OCI-LY7 (cell line): ENCODE measurements around the gene ANAPC10. TPM values are rescaled to one million over a fixed set of nuclear protein-coding genes. Genes with fewer than 3 reads are reported as not detected.

ENCODE experiments used
- BruUV-seq: library from RNA; stranded (reverse); fragments of 400-500 nt; replicated peaks from 2 replicates; lab custom pipeline; 2021; lab: Mats Ljungman, UMichigan
- CTCF ChIA-PET: fragments of 300-600 bp; sonication (Branson Sonifier 250); formaldehyde crosslinking; loops from one replicate; lab custom pipeline; 2022; ENCODE audit warnings: antibody characterized with exemption; ENCODE audit not compliant: unreplicated experiment; lab: Charles Lee
- POLR2A ChIA-PET: fragments of 300-600 bp; sonication (Branson Sonifier 250); formaldehyde crosslinking; loops from one replicate; lab custom pipeline; 2022; ENCODE audit warnings: antibody characterized with exemption; lab: Charles Lee
- DNase-seq: peaks from one replicate; pipeline ENCODE4 v3.0.0-alpha.2; 2015; ENCODE audit warnings: low spot score
- H2AFZ ChIP-seq: fragments of 200-600 bp; sonication (generic), shearing (Covaris generic); 2 replicates; pipeline ENCODE4 v1.6.1; 2014; ENCODE audit warnings: mild to moderate bottlenecking, antibody characterized with exemption, low read length, moderate library complexity
- H3K27ac ChIP-seq: fragments of 200-600 bp; sonication (generic); 2 replicates; pipeline ENCODE4 v1.5.1; 2014; ENCODE audit warnings: mixed run types, low read depth, mild to moderate bottlenecking, moderate library complexity, low read length, inconsistent platforms; ENCODE audit not compliant: poor library complexity, severe bottlenecking
- H3K36me3 ChIP-seq: fragments of 200-600 bp; sonication (generic); 2 replicates; pipeline ENCODE4 v1.6.1; 2014; ENCODE audit warnings: mild to moderate bottlenecking, antibody characterized with exemption, low read length, moderate library complexity, mixed read lengths; ENCODE audit not compliant: insufficient read depth
- H3K4me1 ChIP-seq: fragments of 200-600 bp; sonication (generic); 2 replicates; pipeline ENCODE4 v1.5.1; 2014; ENCODE audit warnings: mild to moderate bottlenecking, low read length; ENCODE audit not compliant: insufficient read depth, poor library complexity, severe bottlenecking
- H3K4me2 ChIP-seq: fragments of 200-600 bp; sonication (generic); 2 replicates; pipeline ENCODE4 v1.6.1; 2014; ENCODE audit warnings: mild to moderate bottlenecking, low read length
- H3K4me3 ChIP-seq: fragments of 200-600 bp; sonication (generic); 2 replicates; pipeline ENCODE4 v1.5.1; 2014; ENCODE audit warnings: mild to moderate bottlenecking, low read depth, low read length; ENCODE audit not compliant: poor library complexity, severe bottlenecking
- H3K79me2 ChIP-seq: fragments of 200-600 bp; sonication (generic); 2 replicates; pipeline ENCODE4 v1.6.1; 2016; ENCODE audit warnings: low read depth, mild to moderate bottlenecking, low read length, moderate library complexity, mixed read lengths; ENCODE audit not compliant: insufficient read depth
- H3K9me2 ChIP-seq: fragments of 200-600 bp; sonication (generic); 2 replicates; pipeline ENCODE4 v1.6.1; 2016; ENCODE audit warnings: mild to moderate bottlenecking, low read length, mixed read lengths; ENCODE audit not compliant: insufficient read depth
- H3K9me3 ChIP-seq: fragments of 200-600 bp; sonication (generic); 2 replicates; pipeline ENCODE4 v1.6.1; 2014; ENCODE audit warnings: mild to moderate bottlenecking, mixed run types, low read length, mixed read lengths
- H4K20me1 ChIP-seq: fragments of 200-600 bp; sonication (generic); 2 replicates; pipeline ENCODE4 v1.6.1; 2014; ENCODE audit warnings: mild to moderate bottlenecking, antibody characterized with exemption, low read length, moderate library complexity, mixed read lengths; ENCODE audit not compliant: insufficient read depth
- EZH2phosphoT487 ChIP-seq: fragments of 200-600 bp; sonication (generic); IDR thresholded peaks from 2 replicates; pipeline ENCODE4 v1.6.1; 2018; ENCODE audit warnings: low read depth, borderline replicate concordance, mild to moderate bottlenecking, mixed run types, antibody characterized with exemption, low read length, moderate library complexity, mixed read lengths
- intact Hi-C: fragments of 100-400 bp; cut with micrococcal nuclease; formaldehyde crosslinking; loops from one replicate; pipeline ENCODE4 v1.10.0; 2022; ENCODE audit not compliant: unreplicated experiment
- total RNA-seq, 2 experiments: library from RNA; depleted of rRNA in 1 of 2; stranded (reverse); fragments of >200 nt in 1 of 2; shearing (Covaris generic) in 1 of 2; gene quantifications; 2 replicates each; pipeline ENCODE4 v1.2.3, GENCODE V29; 2014 to 2022
- TF ChIP-seq, protein P1 (sequence below): fragments of 200-600 bp; sonication (generic); conservative IDR thresholded peaks from 2 replicates; pipeline ENCODE4 v1.5.1; 2014; ENCODE audit warnings: mild to moderate bottlenecking, antibody characterized with exemption, low read length, moderate library complexity, mixed read lengths

ANAPC10 gene
- total RNA-seq, 2 experiments from 2014 or later: 31.6 to 34.1 TPM

DNA sequence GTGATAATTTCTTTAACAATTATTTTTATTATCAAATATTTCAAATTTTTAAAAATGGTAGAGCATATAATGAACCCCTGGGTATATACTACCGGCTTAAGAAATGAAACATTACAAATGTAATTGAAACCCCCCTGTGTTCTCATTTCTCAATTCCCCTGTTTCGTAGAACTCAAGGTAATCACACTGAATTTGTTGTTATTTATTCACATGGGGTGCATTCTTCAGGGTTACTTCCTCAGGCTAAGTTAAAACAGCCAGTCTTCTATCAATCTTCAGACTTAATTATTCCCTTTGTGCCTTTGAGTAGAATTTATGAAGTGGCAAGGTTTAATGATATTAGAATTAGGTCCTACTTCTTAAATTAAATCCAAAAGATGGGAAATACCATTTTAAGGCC lies 128.2 kb downstream of the ANAPC10 start:
- Histone ChIP-seq H3K9me2 (no peaks in the 10 kb centered on the region), H4K20me1 (no peaks in the 10 kb centered on the region), H3K27ac (no peak overlapping the region), H2AFZ (no peak overlapping the region), H3K79me2 (no peaks in the 10 kb centered on the region), H3K4me3 (no peak overlapping the region), H3K36me3 (no peaks in the 10 kb centered on the region), H3K4me1 (no peaks in the 10 kb centered on the region), H3K4me2 (no peak overlapping the region), H3K9me3 (no peaks in the 10 kb centered on the region)
- DNase-seq: no peak
- intact Hi-C loops: no loop called here
- ChIA-PET CTCF (no interaction called here), POLR2A (no interaction called here)
- TF ChIP-seq, protein P1, sequence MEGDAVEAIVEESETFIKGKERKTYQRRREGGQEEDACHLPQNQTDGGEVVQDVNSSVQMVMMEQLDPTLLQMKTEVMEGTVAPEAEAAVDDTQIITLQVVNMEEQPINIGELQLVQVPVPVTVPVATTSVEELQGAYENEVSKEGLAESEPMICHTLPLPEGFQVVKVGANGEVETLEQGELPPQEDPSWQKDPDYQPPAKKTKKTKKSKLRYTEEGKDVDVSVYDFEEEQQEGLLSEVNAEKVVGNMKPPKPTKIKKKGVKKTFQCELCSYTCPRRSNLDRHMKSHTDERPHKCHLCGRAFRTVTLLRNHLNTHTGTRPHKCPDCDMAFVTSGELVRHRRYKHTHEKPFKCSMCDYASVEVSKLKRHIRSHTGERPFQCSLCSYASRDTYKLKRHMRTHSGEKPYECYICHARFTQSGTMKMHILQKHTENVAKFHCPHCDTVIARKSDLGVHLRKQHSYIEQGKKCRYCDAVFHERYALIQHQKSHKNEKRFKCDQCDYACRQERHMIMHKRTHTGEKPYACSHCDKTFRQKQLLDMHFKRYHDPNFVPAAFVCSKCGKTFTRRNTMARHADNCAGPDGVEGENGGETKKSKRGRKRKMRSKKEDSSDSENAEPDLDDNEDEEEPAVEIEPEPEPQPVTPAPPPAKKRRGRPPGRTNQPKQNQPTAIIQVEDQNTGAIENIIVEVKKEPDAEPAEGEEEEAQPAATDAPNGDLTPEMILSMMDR: no peak
- no peak for TF ChIP-seq EZH2phosphoT487
- no TSS peak for BruUV-seq

DNA sequence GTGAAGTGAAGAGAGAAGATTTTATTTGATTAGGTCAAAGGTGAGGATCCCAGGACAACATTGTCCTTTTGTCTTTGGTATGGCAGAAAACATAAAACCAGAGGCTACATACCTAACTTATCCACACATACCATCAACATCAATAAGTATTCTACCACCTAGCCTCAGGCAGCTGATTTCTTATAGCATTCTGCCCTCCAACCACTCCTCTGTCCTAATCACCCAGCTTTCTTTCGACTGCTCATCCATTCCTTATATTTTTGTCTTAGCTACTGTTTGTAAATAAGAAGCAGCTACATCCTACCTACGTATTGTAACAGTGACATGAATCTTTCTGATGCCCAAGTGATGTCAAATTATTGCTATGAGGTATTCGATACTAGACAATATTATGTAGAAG lies 129.4 kb downstream of the ANAPC10 start:
- no peak for DNase-seq
- Histone ChIP-seq H4K20me1 (no peaks in the 10 kb centered on the region), H2AFZ (no peak overlapping the region), H3K4me2 (no peak overlapping the region), H3K27ac (no peak overlapping the region), H3K9me3 (no peaks in the 10 kb centered on the region), H3K4me1 (no peaks in the 10 kb centered on the region), H3K4me3 (no peak overlapping the region), H3K9me2 (no peaks in the 10 kb centered on the region), H3K36me3 (no peaks in the 10 kb centered on the region), H3K79me2 (no peaks in the 10 kb centered on the region)
- TF ChIP-seq, protein P1: no peak
- no peak for TF ChIP-seq EZH2phosphoT487
- POLR2A ChIA-PET: no interaction called here
- BruUV-seq: no TSS peak
- CTCF ChIA-PET: no interaction called here
- intact Hi-C loops: no loop called here

DNA sequence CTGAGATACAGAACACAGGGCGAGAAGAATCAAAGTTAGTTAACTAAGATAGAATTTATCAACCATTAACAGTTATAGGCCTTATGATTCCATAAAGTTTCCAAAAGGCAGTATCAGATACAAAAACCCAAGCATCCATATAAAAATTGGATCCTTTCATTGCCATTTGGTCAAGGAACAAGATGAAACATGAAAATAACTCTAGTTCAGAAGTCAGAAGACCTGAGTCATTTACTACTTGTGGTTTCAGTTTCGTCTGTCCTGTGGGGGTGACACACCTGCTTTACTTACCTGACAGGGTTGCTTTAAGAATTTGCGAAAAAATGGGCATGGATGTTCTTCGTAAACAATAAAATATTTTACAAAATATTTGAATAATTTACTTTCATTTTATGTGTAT lies 130.8 kb downstream of the ANAPC10 start:
- H3K79me2 ChIP-seq: no peaks in the 10 kb centered on the region
- H2AFZ ChIP-seq: no peak overlapping the region
- no peak overlapping the region for H3K27ac ChIP-seq
- no peaks in the 10 kb centered on the region for H3K9me3 ChIP-seq
- ChIA-PET CTCF (no interaction called here), POLR2A (interaction anchor here (1.2 kb wide), 1 partner anchor 17 kb away, joined by 3 read pairs; no protein-coding TSS in a partner anchor)
- H3K4me3 ChIP-seq: no peak overlapping the region
- intact Hi-C loops: no loop called here
- H3K4me2 ChIP-seq: no peak overlapping the region
- no peak for DNase-seq
- H4K20me1 ChIP-seq: no peaks in the 10 kb centered on the region
- TF ChIP-seq, protein P1: no peak
- TF ChIP-seq EZH2phosphoT487: no peak
- H3K36me3 ChIP-seq: no peaks in the 10 kb centered on the region
- BruUV-seq: no TSS peak
- H3K4me1 ChIP-seq: no peaks in the 10 kb centered on the region
- no peaks in the 10 kb centered on the region for H3K9me2 ChIP-seq
